Activated B cell treated with CpG ODN at 0.5 μM for 24 hours (primary cell): ENCODE results near the gene SPR. TPM values are rescaled to one million over a fixed set of nuclear protein-coding genes. Genes with fewer than 3 reads are reported as not detected.
A peak's percentile ranks its signal among the peaks of the same experiment; 100 is the strongest.

Source experiments
- ATAC-seq: fragments of 200-7000 bp; cut with Tn5 transposase; one replicate; pipeline ENCODE4 v1.10.0; 2021; ENCODE audit warnings: low read depth, mild to moderate bottlenecking, moderate library complexity
- CTCF ChIA-PET: fragments of 350-600 bp; sonication (Branson Sonifier 250); formaldehyde crosslinking; loops from one replicate; lab custom pipeline; 2021; ENCODE audit warnings: antibody characterized with exemption; lab: Charles Lee
- POLR2A ChIA-PET: fragments of 350-600 bp; sonication (Branson Sonifier 250); formaldehyde crosslinking; loops from one replicate; lab custom pipeline; 2021; ENCODE audit warnings: antibody characterized with exemption; lab: Charles Lee
- DNase-seq: peaks from one replicate; pipeline ENCODE4 v3.0.0; 2022
- H3K27ac Mint-ChIP-seq: one replicate; pipeline ENCODE4 v1.8.0; 2020; ENCODE audit warnings: mixed read lengths
- H3K27me3 Mint-ChIP-seq: one replicate; pipeline ENCODE4 v1.8.0; 2021; ENCODE audit warnings: mixed read lengths
- H3K36me3 Mint-ChIP-seq: one replicate; pipeline ENCODE4 v1.8.0; 2021; ENCODE audit warnings: low read depth, mixed read lengths
- H3K4me1 Mint-ChIP-seq: one replicate; pipeline ENCODE4 v1.8.0; 2021; ENCODE audit warnings: mixed read lengths
- H3K4me3 Mint-ChIP-seq: one replicate; pipeline ENCODE4 v1.8.0; 2020; ENCODE audit warnings: mild to moderate bottlenecking, mixed read lengths
- H3K9me3 Mint-ChIP-seq: one replicate; pipeline ENCODE4 v1.8.0; 2020; ENCODE audit warnings: mixed read lengths
- CTCF ChIP-seq: fragments of 200-600 bp; IDR thresholded peaks from one replicate; pipeline ENCODE4 v1.8.0; 2022; ENCODE audit warnings: antibody characterized with exemption, mild to moderate bottlenecking
- intact Hi-C: fragments of 100-400 bp; cut with micrococcal nuclease; formaldehyde crosslinking; loops from one replicate; pipeline ENCODE4 v1.15.1; 2024
- total RNA-seq: library from RNA; stranded (reverse); gene quantifications from 2 replicates; pipeline ENCODE4 v1.2.3, GENCODE V29; 2022

The SPR gene
- total RNA-seq, 1 donor from 2014 or later, result 0.31 TPM

- ChIA-PET POLR2A (no interaction called here), CTCF (interaction anchor here (1.5 to 5.3 kb wide), 7 partner anchors 14 to 283 kb away, joined by 3 to 41 read pairs (median 4); partner anchors contain the start of gene EMX1)
- no peaks in the 10 kb centered on the region for H3K36me3 Mint-ChIP-seq
- no peak overlapping the region for H3K4me3 Mint-ChIP-seq
- no peak for TF ChIP-seq CTCF
- no peak overlapping the region for H3K27ac Mint-ChIP-seq
- no peaks in the 10 kb centered on the region for H3K4me1 Mint-ChIP-seq
- no peaks in the 10 kb centered on the region for H3K9me3 Mint-ChIP-seq
- DNase-seq, result no peak
- intact Hi-C loops, result loop anchor here (2.0 to 5.0 kb wide), 3 partner anchors 41 to 177 kb away; partner anchors contain the start of gene SFXN5
- ATAC-seq, result peak; percentile 74
- H3K27me3 Mint-ChIP-seq, result peaks cover 57% of the 10 kb centered on the region
These were observed 6.5 kb downstream of the SPR start for GRCh38 chr2:72893594-72894319.

- Mint-ChIP-seq H3K4me1 (no peaks in the 10 kb centered on the region), H3K27me3 (peaks cover 56% of the 10 kb centered on the region), H3K27ac (no peak overlapping the region), H3K36me3 (no peaks in the 10 kb centered on the region), H3K4me3 (no peak overlapping the region), H3K9me3 (no peaks in the 10 kb centered on the region)
- intact Hi-C loops, result loop anchor here (5.0 kb wide), 1 partner anchor 98 kb away; no protein-coding TSS in a partner anchor
- POLR2A ChIA-PET, result no interaction called here
- ATAC-seq, result no peak
- CTCF ChIA-PET, result interaction anchor here (3.1 to 5.3 kb wide), 2 partner anchors 80 to 283 kb away, joined by 19 to 41 read pairs; no protein-coding TSS in a partner anchor
- no peak for DNase-seq
- TF ChIP-seq CTCF, result no peak
These were observed 7.3 kb downstream of the SPR start for GRCh38 chr2:72894514-72894913.

- H3K9me3 Mint-ChIP-seq, result no peaks in the 10 kb centered on the region
- intact Hi-C loops, result no loop called here
- no peak overlapping the region for H3K4me3 Mint-ChIP-seq
- DNase-seq, result no peak
- ChIA-PET POLR2A (no interaction called here), CTCF (interaction anchor here (1.3 to 5.3 kb wide), 2 partner anchors 282 to 317 kb away, joined by 3 to 41 read pairs; no protein-coding TSS in a partner anchor)
- no peak for ATAC-seq
- TF ChIP-seq CTCF, result no peak
- H3K4me1 Mint-ChIP-seq, result no peaks in the 10 kb centered on the region
- no peak overlapping the region for H3K27ac Mint-ChIP-seq
- H3K36me3 Mint-ChIP-seq, result no peaks in the 10 kb centered on the region
- H3K27me3 Mint-ChIP-seq, result peaks cover 53% of the 10 kb centered on the region
These were observed 7.9 kb downstream of the SPR start for GRCh38 chr2:72895154-72895553.

GRCh38 chr2:72895759-72896281 is 8.6 kb downstream of the SPR start:
- Mint-ChIP-seq H3K4me3 (no peak overlapping the region), H3K4me1 (no peaks in the 10 kb centered on the region), H3K36me3 (no peaks in the 10 kb centered on the region), H3K27me3 (peaks cover 56% of the 10 kb centered on the region), H3K27ac (no peak overlapping the region), H3K9me3 (no peaks in the 10 kb centered on the region)
- no peak for DNase-seq
- ChIA-PET CTCF (interaction anchor here (1.3 to 5.3 kb wide), 3 partner anchors 8 to 316 kb away, joined by 3 to 41 read pairs (median 8); partner anchors contain the start of gene SPR), POLR2A (no interaction called here)
- intact Hi-C loops, result no loop called here
- no peak for ATAC-seq
- TF ChIP-seq CTCF, result no peak

GRCh38 chr2:72896446-72896845 is 9.2 kb downstream of the SPR start:
- POLR2A ChIA-PET, result no interaction called here
- CTCF ChIA-PET, result interaction anchor here (1.4 to 5.3 kb wide), 2 partner anchors 9 to 281 kb away, joined by 8 to 41 read pairs; partner anchors contain the start of gene SPR
- ATAC-seq (no peak), DNase-seq (no peak)
- Mint-ChIP-seq H3K4me1 (no peaks in the 10 kb centered on the region), H3K36me3 (no peaks in the 10 kb centered on the region), H3K9me3 (no peaks in the 10 kb centered on the region), H3K27me3 (peaks cover 57% of the 10 kb centered on the region), H3K4me3 (no peak overlapping the region), H3K27ac (no peak overlapping the region)
- intact Hi-C loops, result no loop called here
- no peak for TF ChIP-seq CTCF
